Medulla oblongata (tissue), 1 donor: ENCODE measurements around the gene PCNX2.
A peak's percentile ranks its signal among the peaks of the same experiment; 100 is the strongest.

Experiments
- DNase-seq: peaks from one replicate; pipeline ENCODE4 v3.0.0-alpha.2; 2015; ENCODE audit errors: extremely low spot score

PCNX2 gene

GRCh38 chr1:233061265-233061664 lies 234.3 kb downstream of the PCNX2 start:
- no peak for DNase-seq

GRCh38 chr1:233060461-233060994 lies 235.0 kb downstream of the PCNX2 start:
- DNase-seq, result no peak

- no peak for DNase-seq
These were observed 237.7 kb downstream of the PCNX2 start for GRCh38 chr1:233057836-233058235.

GRCh38 chr1:233055879-233056641 lies 239.5 kb downstream of the PCNX2 start:
- no peak for DNase-seq

- peak; percentile 10 for DNase-seq
These were observed 249.9 kb downstream of the PCNX2 start for GRCh38 chr1:233045588-233045987.

GRCh38 chr1:233042834-233043233 lies 252.7 kb downstream of the PCNX2 start:
- DNase-seq, result no peak

GRCh38 chr1:233040494-233040893 lies 255.0 kb downstream of the PCNX2 start:
- DNase-seq, result no peak

- no peak for DNase-seq
These were observed 256.9 kb downstream of the PCNX2 start for GRCh38 chr1:233038581-233038980.

GRCh38 chr1:233037843-233038242 lies 257.7 kb downstream of the PCNX2 start:
- DNase-seq, result no peak

GRCh38 chr1:233034836-233035235 lies 260.7 kb downstream of the PCNX2 start:
- no peak for DNase-seq

- DNase-seq, result no peak
These were observed 262.2 kb downstream of the PCNX2 start for GRCh38 chr1:233033361-233033760.

GRCh38 chr1:233032916-233033315 lies 262.6 kb downstream of the PCNX2 start:
- DNase-seq, result no peak

- DNase-seq, result no peak
These were observed 264.0 kb downstream of the PCNX2 start for GRCh38 chr1:233031521-233031920.

- DNase-seq, result no peak
These were observed 268.5 kb downstream of the PCNX2 start for GRCh38 chr1:233027046-233027445.

GRCh38 chr1:233025567-233025966 lies 270.0 kb downstream of the PCNX2 start:
- DNase-seq, result no peak

GRCh38 chr1:233025157-233025556 lies 270.4 kb downstream of the PCNX2 start:
- DNase-seq, result peak; percentile 43

- no peak for DNase-seq
These were observed 271.3 kb downstream of the PCNX2 start for GRCh38 chr1:233024199-233024598.

- no peak for DNase-seq
These were observed 273.3 kb downstream of the PCNX2 start for GRCh38 chr1:233022246-233022645.

GRCh38 chr1:233020426-233020825 lies 275.1 kb downstream of the PCNX2 start:
- DNase-seq, result no peak

GRCh38 chr1:233019778-233020325 lies 275.7 kb downstream of the PCNX2 start:
- peak; percentile 13 for DNase-seq

GRCh38 chr1:233019083-233019482 lies 276.4 kb downstream of the PCNX2 start:
- DNase-seq, result no peak

- DNase-seq, result no peak
These were observed 278.7 kb downstream of the PCNX2 start for GRCh38 chr1:233016798-233017197.

GRCh38 chr1:233015965-233016364 lies 279.6 kb downstream of the PCNX2 start:
- no peak for DNase-seq
